Stimulated activated CD8-positive, alpha-beta memory T cell treated with anti-CD3 and anti-CD28 coated beads, Interleukin-4, amount 100 ng/mL, for 24 hours (primary cell): Measurements from ENCODE around the gene DOK5.

Source experiments
- DNase-seq: peaks from one replicate; pipeline ENCODE4 v3.0.0-alpha.2; 2020; ENCODE audit warnings: low read depth

DOK5 gene

GRCh38 chr20:54648421-54649142 is 173.2 kb downstream of the DOK5 start:
- DNase-seq, result no peak

- peak; percentile 45 for DNase-seq
Measured at GRCh38 chr20:54649511-54649962, 174.1 kb downstream of the DOK5 start.

- no peak for DNase-seq
Measured at GRCh38 chr20:54650052-54650719, 174.8 kb downstream of the DOK5 start.

DNA sequence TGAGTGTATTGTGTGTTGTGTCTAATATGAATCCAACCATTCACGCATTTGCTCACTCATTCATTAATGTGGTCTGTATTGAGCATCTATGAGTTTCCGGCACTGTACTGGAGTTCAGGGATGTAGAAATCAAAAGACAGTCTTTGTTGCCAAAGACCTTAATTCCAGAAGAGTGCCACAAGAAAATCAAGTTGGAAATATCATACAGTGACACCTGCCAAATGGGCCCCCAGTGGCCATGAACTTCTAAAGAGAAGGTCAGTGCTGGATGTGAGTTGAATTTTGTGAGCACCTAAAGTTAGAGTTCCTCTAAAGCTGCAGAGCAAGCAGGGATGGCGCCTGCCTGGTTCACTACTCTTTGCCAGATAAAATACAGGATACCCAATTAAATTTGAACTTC is 175.9 kb downstream of the DOK5 start:
- DNase-seq, result no peak

DNA sequence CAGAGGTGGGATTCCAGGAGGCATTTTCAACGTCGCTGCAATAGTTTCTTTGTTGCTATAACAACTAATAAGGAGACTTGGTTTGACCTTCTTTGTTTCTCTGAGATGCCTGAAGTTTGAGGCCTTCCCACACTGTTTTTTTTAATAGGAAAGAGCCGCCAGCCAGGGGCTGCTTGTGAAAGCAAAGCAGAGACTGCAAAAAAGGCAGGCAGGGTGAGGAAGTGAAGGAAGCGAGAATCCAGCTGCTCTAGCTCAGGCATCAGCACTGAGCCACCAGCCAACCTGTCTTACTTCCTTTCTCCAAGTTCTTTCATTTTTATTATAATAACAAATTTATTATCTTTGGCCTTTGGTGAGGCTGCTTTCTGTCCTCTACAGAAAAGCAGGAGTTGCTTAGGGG is 179.1 kb downstream of the DOK5 start:
- DNase-seq, result no peak

DNA sequence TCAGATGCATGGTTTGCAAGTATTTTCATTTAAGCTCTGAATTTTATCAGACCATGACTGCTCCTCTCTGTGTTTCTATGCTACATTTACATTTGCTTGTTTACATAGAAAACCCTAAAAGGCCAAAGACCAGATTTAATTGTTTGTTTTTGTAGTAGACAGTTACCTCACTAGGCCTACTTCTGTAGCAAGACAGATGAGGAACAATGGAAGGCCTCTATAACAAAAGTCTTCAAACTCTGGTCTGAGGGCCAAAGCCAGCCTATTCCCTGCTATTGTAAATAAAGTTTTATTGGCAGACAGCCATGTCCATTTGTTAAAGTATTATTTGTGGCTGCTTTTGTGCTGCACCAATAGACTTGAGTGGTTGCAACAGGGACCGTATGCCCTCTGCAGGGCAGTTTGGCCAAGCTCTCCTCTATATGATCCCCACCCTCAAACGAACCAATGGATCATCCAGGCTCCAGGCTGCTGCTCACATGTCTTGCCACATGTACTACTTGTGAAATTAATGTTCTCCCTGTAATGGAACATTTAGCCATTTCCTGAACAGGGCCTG is 182.0 kb downstream of the DOK5 start:
- no peak for DNase-seq

DNA sequence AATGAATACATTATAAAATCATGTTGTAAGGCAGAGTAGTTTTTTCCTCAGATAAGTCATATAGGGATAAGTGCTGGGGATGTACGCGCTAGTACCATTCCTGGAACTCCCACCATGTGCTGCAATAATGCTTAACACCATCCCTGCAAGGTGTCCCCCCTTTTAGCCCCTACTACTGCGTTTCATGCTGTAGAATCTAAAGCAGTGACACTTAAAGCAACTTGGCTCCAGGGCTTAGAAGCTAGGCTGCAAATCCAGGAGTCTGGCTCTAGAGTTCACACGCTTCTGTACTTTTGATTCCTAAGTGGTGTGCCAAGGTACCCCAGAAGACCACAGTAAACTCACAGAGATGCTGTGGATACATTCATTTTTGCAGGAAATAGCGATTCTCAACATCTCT is 183.1 kb downstream of the DOK5 start:
- DNase-seq, result no peak

DNA sequence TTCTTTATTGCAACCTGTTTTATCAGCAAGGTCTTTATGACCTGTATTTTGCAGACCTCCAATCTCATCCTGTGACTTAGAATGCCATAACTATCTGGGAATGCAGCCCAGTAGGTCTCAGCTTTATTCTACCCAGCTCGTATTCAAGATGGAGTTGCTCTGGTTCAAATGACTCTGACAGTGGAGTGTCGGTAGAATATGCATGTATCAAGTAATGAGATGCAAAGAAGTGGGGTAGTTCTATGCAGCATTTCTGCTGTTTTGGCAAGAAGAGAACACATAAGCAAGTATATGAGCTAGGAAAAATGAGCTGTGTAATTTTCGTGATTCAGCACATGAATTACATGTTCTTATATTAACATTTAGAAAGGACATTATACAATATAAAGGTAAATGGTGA is 185.9 kb downstream of the DOK5 start:
- DNase-seq, result no peak

GRCh38 chr20:54661880-54662465 is 186.6 kb downstream of the DOK5 start:
- no peak for DNase-seq

DNA sequence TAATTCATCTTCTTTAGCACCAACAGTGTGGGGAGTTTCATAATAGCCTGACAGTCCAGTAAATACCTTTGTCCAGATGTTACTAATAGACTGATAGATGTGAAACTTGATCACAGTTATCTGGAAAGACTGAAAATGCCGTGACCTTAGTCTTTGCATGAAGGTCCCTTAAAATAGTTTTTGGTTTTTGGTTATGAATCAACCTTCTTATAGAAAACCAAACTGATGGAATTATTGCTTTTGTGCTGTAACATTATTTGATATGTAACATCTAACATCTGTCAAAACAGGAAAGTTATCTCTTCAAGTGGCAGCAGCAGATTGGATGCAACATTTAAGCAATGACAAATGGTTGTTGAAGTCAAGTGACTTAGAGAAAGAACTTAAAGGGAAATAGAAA is 190.4 kb downstream of the DOK5 start:
- no peak for DNase-seq

GRCh38 chr20:54668271-54669039 is 193.1 kb downstream of the DOK5 start:
- no peak for DNase-seq

- no peak for DNase-seq
Measured at GRCh38 chr20:54669040-54669363, 193.6 kb downstream of the DOK5 start.

- no peak for DNase-seq
Measured at GRCh38 chr20:54678253-54678652, 202.9 kb downstream of the DOK5 start.

DNA sequence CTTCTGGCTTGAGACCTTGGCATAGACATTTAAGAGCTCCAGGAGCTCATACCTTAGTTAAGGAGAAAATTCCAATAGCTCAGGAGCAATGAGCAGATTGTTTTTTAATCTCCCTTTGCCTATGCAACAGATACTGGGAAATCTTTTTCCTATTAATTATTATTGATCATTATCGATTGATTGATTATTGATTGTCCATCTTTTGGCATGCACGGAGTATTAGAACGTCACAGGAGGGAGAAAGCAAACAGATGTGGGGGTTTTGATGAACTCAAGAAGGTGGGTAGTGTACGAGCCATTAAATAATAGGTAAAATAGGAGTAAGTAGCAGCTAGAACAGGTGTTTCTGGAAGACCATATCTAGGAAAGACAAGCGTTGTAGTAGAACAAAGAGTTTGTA is 205.0 kb downstream of the DOK5 start:
- no peak for DNase-seq

GRCh38 chr20:54680872-54681619 is 205.7 kb downstream of the DOK5 start:
- DNase-seq, result no peak

DNA sequence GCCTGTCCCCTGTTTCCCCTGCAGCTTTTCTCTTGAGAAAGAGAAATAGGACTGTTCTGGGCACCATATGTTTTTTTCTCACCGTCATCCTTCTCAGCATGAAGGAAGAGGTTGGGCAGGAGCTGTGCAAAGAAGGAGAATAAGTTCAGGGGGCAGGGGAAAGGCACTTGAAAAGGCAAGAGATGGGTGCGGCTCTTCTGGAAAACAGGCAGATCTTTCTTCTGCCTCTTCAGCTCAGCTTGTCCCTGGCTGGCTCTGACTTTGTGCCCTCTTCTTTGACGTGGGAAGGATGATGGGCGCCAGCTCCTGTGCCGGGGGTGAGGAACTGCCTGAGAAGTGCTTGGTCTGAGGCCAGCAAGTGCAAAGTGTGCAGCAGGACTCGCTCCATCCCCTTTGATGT is 206.5 kb downstream of the DOK5 start:
- no peak for DNase-seq

DNA sequence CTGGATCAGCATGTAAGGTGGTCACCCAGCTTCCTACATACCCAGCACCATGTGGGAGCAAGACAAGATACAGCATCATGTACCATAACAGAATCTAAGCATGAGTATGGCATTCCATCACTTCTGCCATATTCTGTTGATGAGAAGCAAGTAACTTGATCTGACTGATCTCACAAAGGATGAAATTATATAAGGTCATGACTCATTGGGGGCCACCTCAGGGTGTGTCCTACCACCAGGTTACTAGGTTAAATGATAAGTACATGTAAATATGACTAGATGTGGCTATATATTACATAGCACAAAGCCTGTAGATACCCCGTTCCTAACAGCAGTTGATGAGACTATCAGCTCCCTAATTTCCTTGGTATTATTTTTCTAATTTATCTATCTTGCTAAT is 213.1 kb downstream of the DOK5 start:
- DNase-seq, result no peak

GRCh38 chr20:54690323-54690722 is 214.9 kb downstream of the DOK5 start:
- DNase-seq, result no peak

DNA sequence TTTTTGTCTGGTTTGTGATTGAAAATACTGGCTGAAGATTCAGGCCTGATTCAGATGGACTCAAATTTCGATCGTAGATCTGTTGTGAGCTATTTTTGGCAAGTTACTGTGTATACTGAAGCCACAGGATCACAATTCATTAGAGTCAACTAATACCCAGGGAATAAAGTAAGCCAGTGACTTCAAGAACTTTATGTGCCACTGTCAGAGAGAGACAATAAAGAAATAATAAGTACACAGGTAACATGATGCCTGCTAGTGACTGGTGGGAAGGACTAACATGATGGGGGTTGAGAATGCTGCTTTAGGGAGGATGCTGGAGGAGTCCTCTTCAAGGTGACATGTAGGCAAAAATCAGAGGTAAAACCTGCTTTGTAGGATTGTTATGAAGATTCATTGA is 215.9 kb downstream of the DOK5 start:
- DNase-seq, result no peak

- no peak for DNase-seq
Measured at GRCh38 chr20:54692168-54692887, 216.9 kb downstream of the DOK5 start.

DNA sequence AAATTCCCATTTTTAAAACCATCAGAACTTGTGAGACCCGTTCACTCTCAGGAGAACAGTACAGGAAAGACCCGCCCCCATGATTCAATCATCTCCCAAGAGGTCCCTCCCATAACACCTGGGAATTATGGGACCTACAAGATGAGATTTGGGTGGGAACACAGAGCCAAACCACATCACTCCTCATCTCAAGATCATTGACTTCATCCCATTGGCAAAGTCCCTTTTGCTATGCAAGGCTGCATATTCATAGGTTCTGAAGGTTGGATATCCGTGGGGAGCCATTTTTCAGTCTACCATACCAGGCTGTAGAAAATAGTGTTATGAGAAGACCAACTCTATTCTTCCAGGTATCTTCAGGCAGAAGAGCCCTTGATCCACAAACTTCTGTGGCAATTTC is 219.1 kb downstream of the DOK5 start:
- no peak for DNase-seq
